ENCODE data around the gene BEGAIN. TPM values are rescaled to one million over a fixed set of nuclear protein-coding genes. Genes with fewer than 3 reads are reported as not detected.
A peak's percentile ranks its signal among the peaks of the same experiment; 100 is the strongest.

BEGAIN gene
- total RNA-seq, 3 donors from 2014 or later (not counting 1 experiment from before 2014, with no cell fraction given), result 0.11 to 1.3 TPM; not detected in 1

DNA sequence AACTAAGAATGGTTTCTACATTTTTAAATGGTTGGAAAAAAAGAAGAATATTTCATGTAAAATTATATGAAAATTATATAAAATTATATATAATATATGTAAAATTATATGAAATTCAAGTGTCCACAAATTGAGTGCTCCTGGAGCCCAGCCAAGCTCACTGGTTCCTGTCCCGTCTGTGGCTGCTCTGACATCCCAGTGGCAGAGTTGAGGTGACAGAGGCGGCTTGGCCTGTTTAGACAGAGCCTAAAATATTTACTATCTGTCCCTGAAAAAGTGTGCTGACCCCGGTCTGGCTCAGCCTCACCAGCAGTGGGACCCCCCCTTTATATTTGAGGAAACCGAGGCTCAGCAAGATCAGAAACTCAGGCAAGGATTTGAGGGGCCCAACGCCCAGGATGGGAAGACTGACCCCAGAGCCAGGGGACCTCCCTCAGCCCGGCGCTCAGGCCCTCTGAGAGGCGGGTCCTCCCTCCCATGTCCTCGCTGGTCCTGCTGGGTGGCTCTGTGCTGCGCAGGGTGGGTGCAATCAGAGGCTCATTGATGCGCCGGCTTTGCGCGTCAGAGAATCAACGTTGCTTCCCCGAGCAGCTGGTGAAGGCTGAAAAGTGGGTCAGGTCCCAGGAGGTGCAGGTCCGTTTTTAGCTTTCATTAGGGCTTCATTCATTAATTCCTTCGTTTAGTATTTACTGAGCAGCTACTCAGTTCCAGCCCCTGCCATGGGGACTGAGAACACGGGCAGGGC, 21.5 kb upstream of the BEGAIN start:
- Mint-ChIP-seq H3K27ac (no peak overlapping the region), H3K9me3 (no peaks in the 10 kb centered on the region), H3K36me3 (no peaks in the 10 kb centered on the region), H3K27me3 (ENCODE audit: low read depth in 2 of 2) (peaks cover 0 to 21% of the 10 kb centered on the region in 2 donors), H3K4me1 (peaks cover 0 to 3% of the 10 kb centered on the region in 2 donors), H3K4me3 (no peak overlapping the region)
- H3K4me3 ChIP-seq (ENCODE audit: low read length), result no peak overlapping the region
- H3K9me3 ChIP-seq (ENCODE audit: control insufficient read depth, insufficient read depth, low read length), result no peaks in the 10 kb centered on the region
- H3K27ac ChIP-seq (ENCODE audit: low read length), result no peak overlapping the region
- intact Hi-C loops (cut with micrococcal nuclease), result no loop called here
- TF ChIP-seq CTCF (IDR thresholded peaks at IDR 0.05), result no peak
- H3K36me3 ChIP-seq (ENCODE audit: control insufficient read depth, insufficient read depth, low read length), result no peaks in the 10 kb centered on the region
- H3K27me3 ChIP-seq (ENCODE audit: control insufficient read depth, insufficient read depth, low read length), result no peaks in the 10 kb centered on the region
- DNase-seq (no peak), ATAC-seq (no peak)
- WGBS (ENCODE audit: insufficient coverage), result 86% methylated on average over 19 of the region's 19 CpGs
- H3K4me1 ChIP-seq (ENCODE audit: control insufficient read depth, insufficient read depth, low read length), result no peaks in the 10 kb centered on the region

DNA sequence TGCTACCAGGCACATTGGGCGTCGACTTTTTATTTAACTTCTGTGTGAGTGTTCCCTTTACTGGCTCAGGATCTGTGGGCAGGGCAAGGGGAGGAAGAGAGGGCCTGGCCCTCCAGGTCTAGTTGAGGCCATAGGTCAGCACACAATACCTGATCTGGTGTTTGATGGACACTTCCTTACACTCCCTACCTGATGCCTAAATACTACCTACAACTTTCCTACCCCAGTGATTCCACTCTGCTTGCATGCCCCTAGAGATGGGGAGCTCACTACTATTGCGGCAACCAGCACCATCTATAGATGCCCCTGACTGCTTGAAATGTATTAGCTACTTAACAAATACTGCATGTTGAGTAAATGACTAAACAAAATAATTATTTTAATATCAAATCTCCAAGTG, 20.8 kb upstream of the BEGAIN start:
- TF ChIP-seq CTCF (IDR thresholded peaks at IDR 0.05), result no peak
- intact Hi-C loops (cut with micrococcal nuclease), result no loop called here
- no peak overlapping the region for H3K27ac Mint-ChIP-seq
- H3K27me3 Mint-ChIP-seq (ENCODE audit: low read depth in 2 of 2), result peaks cover 0 to 26% of the 10 kb centered on the region in 2 donors
- Histone ChIP-seq H3K9me3 (ENCODE audit: control insufficient read depth, insufficient read depth, low read length) (peaks cover under 1% of the 10 kb centered on the region), H3K27me3 (ENCODE audit: control insufficient read depth, insufficient read depth, low read length) (no peaks in the 10 kb centered on the region), H3K4me1 (ENCODE audit: control insufficient read depth, insufficient read depth, low read length) (no peaks in the 10 kb centered on the region), H3K36me3 (ENCODE audit: control insufficient read depth, insufficient read depth, low read length) (no peaks in the 10 kb centered on the region), H3K4me3 (ENCODE audit: low read length) (no peak overlapping the region), H3K27ac (ENCODE audit: low read length) (no peak overlapping the region)
- H3K4me1 Mint-ChIP-seq, result peaks cover 0 to 7% of the 10 kb centered on the region in 2 donors
- WGBS (ENCODE audit: insufficient coverage), result 93% methylated on average over 2 of the region's 3 CpGs
- no peaks in the 10 kb centered on the region for H3K9me3 Mint-ChIP-seq
- H3K4me3 Mint-ChIP-seq, result no peak overlapping the region
- DNase-seq, result peak in 1 of 2 donors; percentile 9
- no peak for ATAC-seq
- H3K36me3 Mint-ChIP-seq, result no peaks in the 10 kb centered on the region

GRCh38 chr14:100607611-100607956, 20.4 kb upstream of the BEGAIN start:
- H3K4me1 ChIP-seq (ENCODE audit: control insufficient read depth, insufficient read depth, low read length), result no peaks in the 10 kb centered on the region
- no peaks in the 10 kb centered on the region for H3K9me3 Mint-ChIP-seq
- no peaks in the 10 kb centered on the region for H3K27me3 ChIP-seq (ENCODE audit: control insufficient read depth, insufficient read depth, low read length)
- DNase-seq, result peak in 1 of 2 donors; percentile 13
- H3K27me3 Mint-ChIP-seq (ENCODE audit: low read depth in 2 of 2), result peaks cover 0 to 29% of the 10 kb centered on the region in 2 donors
- ATAC-seq, result no peak
- H3K9me3 ChIP-seq (ENCODE audit: control insufficient read depth, insufficient read depth, low read length), result peaks cover 5% of the 10 kb centered on the region
- H3K36me3 ChIP-seq (ENCODE audit: control insufficient read depth, insufficient read depth, low read length), result no peaks in the 10 kb centered on the region
- H3K36me3 Mint-ChIP-seq, result no peaks in the 10 kb centered on the region
- no peak overlapping the region for H3K27ac ChIP-seq (ENCODE audit: low read length)
- H3K4me3 Mint-ChIP-seq, result no peak overlapping the region
- WGBS (ENCODE audit: insufficient coverage), result 83% methylated on average over 10 of the region's 10 CpGs
- TF ChIP-seq CTCF (IDR thresholded peaks at IDR 0.05), result no peak
- H3K4me1 Mint-ChIP-seq, result peaks cover 0 to 7% of the 10 kb centered on the region in 2 donors
- no peak overlapping the region for H3K4me3 ChIP-seq (ENCODE audit: low read length)
- no peak overlapping the region for H3K27ac Mint-ChIP-seq
- intact Hi-C loops (cut with micrococcal nuclease), result no loop called here

Data from natural killer cell (primary cell).